Measurements from ENCODE around the gene EML6. TPM values are rescaled to one million over a fixed set of nuclear protein-coding genes. Genes with fewer than 3 reads are reported as not detected.

The EML6 gene
- total RNA-seq, 1 experiment from 2014 or later, result 1.5 TPM

- Histone ChIP-seq H3K9me3 (ENCODE audit: control insufficient read depth, low read depth, low read length) (no peaks in the 10 kb centered on the region), H2BK15ac (ENCODE audit: low read depth, low read length) (no peak overlapping the region), H2BK20ac (ENCODE audit: low read depth, low read length, poor library complexity, severe bottlenecking) (no peak overlapping the region), H4K5ac (ENCODE audit: insufficient read length, low read depth, low read length) (no peak overlapping the region), H3K79me2 (ENCODE audit: insufficient read depth, low read length) (no peaks in the 10 kb centered on the region), H4K20me1 (ENCODE audit: control insufficient read depth, insufficient read depth, insufficient read length) (no peaks in the 10 kb centered on the region), H3K27ac (ENCODE audit: insufficient read length, low read depth, low read length) (no peak overlapping the region), H3K4me2 (ENCODE audit: insufficient read depth, insufficient read length, low read length) (no peak overlapping the region), H2BK5ac (ENCODE audit: insufficient read length, low read length) (no peak overlapping the region), H2AK5ac (ENCODE audit: insufficient read length, low read length) (no peak overlapping the region), H3K79me1 (ENCODE audit: insufficient read depth, low read depth, low read length, poor library complexity, severe bottlenecking) (no peaks in the 10 kb centered on the region), H2BK120ac (ENCODE audit: low read depth, low read length, poor library complexity, severe bottlenecking) (no peak overlapping the region), H3K56ac (ENCODE audit: insufficient read length, low read depth, low read length) (no peak overlapping the region), H3K4ac (ENCODE audit: low read depth, low read length) (no peak overlapping the region), H3K9ac (ENCODE audit: extremely low read depth, insufficient read length, low read length) (no peak overlapping the region), H3K14ac (ENCODE audit: insufficient read depth, low read length) (no peak overlapping the region), H3K4me1 (ENCODE audit: insufficient read depth, low read length) (no peaks in the 10 kb centered on the region), H3K27me3 (ENCODE audit: insufficient read depth, low read length) (no peaks in the 10 kb centered on the region), H4K8ac (replicated peaks; ENCODE audit: insufficient read length, low read depth, low read length) (no peak overlapping the region), H3K23ac (ENCODE audit: insufficient read length, low read depth, low read length) (no peak overlapping the region), H3K23me2 (ENCODE audit: insufficient read length, low read depth, low read length, poor library complexity, severe bottlenecking) (no peaks in the 10 kb centered on the region), H4K91ac (ENCODE audit: insufficient read length, low read depth, low read length) (no peak overlapping the region), H3K18ac (ENCODE audit: insufficient read length, low read depth, low read length) (no peak overlapping the region), H2BK12ac (ENCODE audit: insufficient read length, low read depth, low read length) (no peak overlapping the region), H3T11ph (ENCODE audit: low read length) (no peak overlapping the region), H2AFZ (ENCODE audit: low read length) (no peak overlapping the region)
- Mint-ChIP-seq H3K36me3 (ENCODE audit: insufficient read depth in 1 of 3, low read depth in 3 of 3) (no peaks in the 10 kb centered on the region), H3K4me3 (no peak overlapping the region), H3K27me3 (ENCODE audit: low read depth) (no peaks in the 10 kb centered on the region; the same call in 1 of the 2 replicates), H3K4me1 (peaks cover 10 to 13% of the 10 kb centered on the region in 2 experiments), H3K9me3 (no peaks in the 10 kb centered on the region), H3K27ac (no peak overlapping the region)
- WGBS (ENCODE audit: extremely low coverage, insufficient read length, low lambda C conversion rate), result no CpG with 5 or more reads among the region's 6 CpGs
- TF ChIP-seq CTCF (conservative IDR thresholded peaks at IDR 0.05), result 0 out of 3 replicates have a peak, but pooled peaks have one; percentile 24
- DNase-seq, result no peak
Measured at GRCh38 chr2:54677476-54678265, 45.8 kb upstream of the EML6 start.
